DND-41 (cell line): Measurements from ENCODE around the gene CAMK4.

ENCODE experiments used
- EZH2 ChIP-seq: IDR thresholded peaks from 3 replicates; pipeline ENCODE4 v1.6.1; 2012; ENCODE audit warnings: borderline replicate concordance, low read depth, mild to moderate bottlenecking, moderate library complexity, low read length, inconsistent platforms; ENCODE audit not compliant: severe bottlenecking
- TF ChIP-seq, protein P1 (sequence below): IDR thresholded peaks from 2 replicates; pipeline ENCODE4 v1.5.1; 2012; ENCODE audit warnings: borderline replicate concordance, low read length, moderate library complexity, mild to moderate bottlenecking; ENCODE audit not compliant: poor library complexity, severe bottlenecking; ENCODE audit errors: extremely low read depth

DNA sequence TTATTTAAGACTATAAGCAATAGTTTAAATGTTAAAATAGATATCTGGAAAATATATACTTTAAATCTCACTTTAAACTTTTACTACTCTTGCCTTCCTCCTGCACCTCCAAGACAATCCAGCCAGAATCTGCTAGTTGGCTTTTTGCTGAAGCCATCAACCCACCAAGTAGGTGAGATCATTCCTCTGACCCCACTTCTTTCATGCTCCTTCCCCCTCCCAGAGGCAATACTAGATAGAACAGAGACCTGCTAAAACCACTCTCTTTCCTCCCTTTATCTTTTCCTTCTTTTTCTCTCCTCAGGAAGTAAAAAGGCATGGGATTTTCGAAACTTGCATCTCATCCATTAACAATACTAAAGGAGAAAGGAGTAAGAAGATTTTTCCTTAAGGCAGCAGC lies 30.1 kb upstream of the CAMK4 start:
- TF ChIP-seq, protein P1, sequence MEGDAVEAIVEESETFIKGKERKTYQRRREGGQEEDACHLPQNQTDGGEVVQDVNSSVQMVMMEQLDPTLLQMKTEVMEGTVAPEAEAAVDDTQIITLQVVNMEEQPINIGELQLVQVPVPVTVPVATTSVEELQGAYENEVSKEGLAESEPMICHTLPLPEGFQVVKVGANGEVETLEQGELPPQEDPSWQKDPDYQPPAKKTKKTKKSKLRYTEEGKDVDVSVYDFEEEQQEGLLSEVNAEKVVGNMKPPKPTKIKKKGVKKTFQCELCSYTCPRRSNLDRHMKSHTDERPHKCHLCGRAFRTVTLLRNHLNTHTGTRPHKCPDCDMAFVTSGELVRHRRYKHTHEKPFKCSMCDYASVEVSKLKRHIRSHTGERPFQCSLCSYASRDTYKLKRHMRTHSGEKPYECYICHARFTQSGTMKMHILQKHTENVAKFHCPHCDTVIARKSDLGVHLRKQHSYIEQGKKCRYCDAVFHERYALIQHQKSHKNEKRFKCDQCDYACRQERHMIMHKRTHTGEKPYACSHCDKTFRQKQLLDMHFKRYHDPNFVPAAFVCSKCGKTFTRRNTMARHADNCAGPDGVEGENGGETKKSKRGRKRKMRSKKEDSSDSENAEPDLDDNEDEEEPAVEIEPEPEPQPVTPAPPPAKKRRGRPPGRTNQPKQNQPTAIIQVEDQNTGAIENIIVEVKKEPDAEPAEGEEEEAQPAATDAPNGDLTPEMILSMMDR = no peak
- TF ChIP-seq EZH2 = no peak
